Measurements from ENCODE around the gene PRXL2B. TPM values are rescaled to one million over a fixed set of nuclear protein-coding genes. Genes with fewer than 3 reads are reported as not detected.

The PRXL2B gene
- total RNA-seq, 4 donors from 2014 or later = 33.7 to 101 (median 50.1) TPM

DNA sequence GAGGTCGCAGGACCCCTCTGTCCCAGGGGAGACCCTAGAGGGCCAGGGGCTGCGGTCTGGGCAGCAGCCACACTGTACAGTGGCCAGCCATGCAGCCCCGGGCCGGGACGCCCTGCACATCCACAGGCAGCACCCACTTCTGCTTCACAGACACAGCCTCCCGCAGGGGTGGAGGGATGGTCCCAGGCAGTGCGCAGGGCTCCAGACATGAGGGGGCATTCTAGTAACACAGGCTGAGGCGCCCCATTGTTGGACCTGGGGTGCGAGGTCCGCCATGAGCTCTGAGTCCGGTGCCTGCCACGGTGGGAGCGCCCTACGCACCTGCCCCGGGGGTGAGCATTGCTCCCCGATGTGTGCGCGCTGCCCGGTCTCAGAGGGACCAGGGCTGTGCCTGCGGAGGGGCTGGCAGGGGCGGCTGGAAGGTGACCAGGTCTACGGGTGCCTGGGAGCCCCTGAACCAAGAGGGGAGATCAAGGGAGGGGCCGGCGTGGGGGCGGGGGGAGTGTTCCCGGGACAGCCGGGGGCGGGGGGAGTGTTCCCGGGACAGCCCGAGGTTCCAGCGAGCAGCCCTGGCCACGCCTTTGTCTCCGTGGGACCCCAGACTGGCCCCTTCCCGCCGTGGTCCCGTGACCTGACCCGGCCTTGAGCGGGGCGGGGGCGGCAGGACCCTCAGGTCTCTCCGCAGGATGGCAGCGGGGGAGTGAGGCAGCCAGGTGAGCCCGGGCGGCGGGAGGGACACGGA lies 41.8 kb downstream of the PRXL2B start:
- H3K27ac ChIP-seq = no peak overlapping the region
- in situ Hi-C loops (cut with MboI; ENCODE audit: low pct_ligation_motif_present in 1 of 4, low pct_unique_long_range_greater_than_20kb in 1 of 4, low sequenced_read_pairs in 3 of 4) = loop anchor here in 1 of 4 donors (25.0 kb wide), 1 partner anchor 216 kb away; the partner anchor contains the start of gene PEX10
- peaks cover 3 to 24% (median 18%) of the 10 kb centered on the region in 4 donors for H3K4me1 ChIP-seq
- no peaks in the 10 kb centered on the region for H3K9me3 ChIP-seq
- peaks cover 76% of the 10 kb centered on the region for H3K27me3 ChIP-seq
- no peak overlapping the region for H3K4me3 ChIP-seq
- 10% methylated on average over 24 of the region's 46 CpGs; no CpG with 5 or more reads in 1 of the 2 donors for WGBS, 2 donors (ENCODE audit: low coverage in 1 of 2)
- DNase-seq = no peak
- TF ChIP-seq EP300 (IDR thresholded peaks at IDR 0.05; ENCODE audit: low read depth) (no peak), POLR2AphosphoS5 (IDR thresholded peaks at IDR 0.05) (no peak), POLR2A (IDR thresholded peaks at IDR 0.05) (no peak)
- TF ChIP-seq, protein P1, sequence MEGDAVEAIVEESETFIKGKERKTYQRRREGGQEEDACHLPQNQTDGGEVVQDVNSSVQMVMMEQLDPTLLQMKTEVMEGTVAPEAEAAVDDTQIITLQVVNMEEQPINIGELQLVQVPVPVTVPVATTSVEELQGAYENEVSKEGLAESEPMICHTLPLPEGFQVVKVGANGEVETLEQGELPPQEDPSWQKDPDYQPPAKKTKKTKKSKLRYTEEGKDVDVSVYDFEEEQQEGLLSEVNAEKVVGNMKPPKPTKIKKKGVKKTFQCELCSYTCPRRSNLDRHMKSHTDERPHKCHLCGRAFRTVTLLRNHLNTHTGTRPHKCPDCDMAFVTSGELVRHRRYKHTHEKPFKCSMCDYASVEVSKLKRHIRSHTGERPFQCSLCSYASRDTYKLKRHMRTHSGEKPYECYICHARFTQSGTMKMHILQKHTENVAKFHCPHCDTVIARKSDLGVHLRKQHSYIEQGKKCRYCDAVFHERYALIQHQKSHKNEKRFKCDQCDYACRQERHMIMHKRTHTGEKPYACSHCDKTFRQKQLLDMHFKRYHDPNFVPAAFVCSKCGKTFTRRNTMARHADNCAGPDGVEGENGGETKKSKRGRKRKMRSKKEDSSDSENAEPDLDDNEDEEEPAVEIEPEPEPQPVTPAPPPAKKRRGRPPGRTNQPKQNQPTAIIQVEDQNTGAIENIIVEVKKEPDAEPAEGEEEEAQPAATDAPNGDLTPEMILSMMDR (IDR thresholded peaks at IDR 0.05) = no peak
- intact Hi-C loops (cut with DNase I; ENCODE audit: low total_unique reads) = no loop called here
- no peaks in the 10 kb centered on the region for H3K36me3 ChIP-seq

DNA sequence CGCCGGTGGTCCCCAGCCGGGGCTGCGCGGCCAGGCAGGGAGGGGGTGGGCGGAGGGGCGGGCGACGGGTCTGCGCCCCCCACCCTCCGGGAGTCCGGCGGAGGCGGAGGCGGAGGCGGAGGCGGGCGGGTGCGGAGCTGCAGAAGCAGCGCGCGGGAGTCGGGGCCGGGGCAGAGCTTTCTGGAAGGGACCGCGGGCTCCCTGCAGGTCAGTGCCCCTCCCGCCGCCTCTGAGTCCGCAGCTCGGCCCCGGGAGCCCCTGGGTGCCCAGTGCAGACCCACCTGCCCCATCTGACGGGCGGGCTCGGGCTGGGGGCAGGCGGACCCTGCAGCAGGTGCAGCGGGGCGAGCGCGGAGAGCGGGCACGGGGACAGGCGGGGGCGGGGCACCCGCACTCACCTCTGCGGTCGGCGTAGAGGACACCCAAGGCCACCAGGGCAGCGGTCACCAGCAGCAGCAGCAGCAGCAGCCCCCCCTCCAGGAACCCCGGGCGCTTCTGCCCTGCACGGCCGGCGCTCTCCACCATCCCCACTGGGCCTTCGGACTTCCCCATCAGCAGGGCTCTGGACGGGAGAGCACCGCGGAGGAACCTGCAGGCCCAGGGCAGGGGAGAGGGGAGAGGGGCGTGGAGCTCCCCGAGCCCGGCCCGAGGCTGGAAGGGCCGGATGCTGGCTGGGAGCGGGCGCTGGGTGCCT lies 42.5 kb downstream of the PRXL2B start:
- no peak for TF ChIP-seq EP300 (IDR thresholded peaks at IDR 0.05; ENCODE audit: low read depth)
- no peak for TF ChIP-seq POLR2AphosphoS5 (IDR thresholded peaks at IDR 0.05)
- TF ChIP-seq, protein P1 (IDR thresholded peaks at IDR 0.05) = no peak
- no peak for TF ChIP-seq POLR2A (IDR thresholded peaks at IDR 0.05)
- in situ Hi-C loops (cut with MboI; ENCODE audit: low pct_ligation_motif_present in 1 of 4, low pct_unique_long_range_greater_than_20kb in 1 of 4, low sequenced_read_pairs in 3 of 4) = loop anchor here in 1 of 4 donors (25.0 kb wide), 1 partner anchor 217 kb away; the partner anchor contains the start of gene PEX10
- intact Hi-C loops (cut with DNase I; ENCODE audit: low total_unique reads) = no loop called here
- no peak overlapping the region for H3K27ac ChIP-seq
- peaks cover 3 to 24% (median 18%) of the 10 kb centered on the region in 4 donors for H3K4me1 ChIP-seq
- no peaks in the 10 kb centered on the region for H3K36me3 ChIP-seq
- H3K9me3 ChIP-seq = no peaks in the 10 kb centered on the region
- 9% methylated on average over 29 of the region's 64 CpGs; no CpG with 5 or more reads in 1 of the 2 donors for WGBS, 2 donors (ENCODE audit: low coverage in 1 of 2)
- peaks cover 77% of the 10 kb centered on the region for H3K27me3 ChIP-seq
- H3K4me3 ChIP-seq = no peak overlapping the region
- DNase-seq = no peak

DNA sequence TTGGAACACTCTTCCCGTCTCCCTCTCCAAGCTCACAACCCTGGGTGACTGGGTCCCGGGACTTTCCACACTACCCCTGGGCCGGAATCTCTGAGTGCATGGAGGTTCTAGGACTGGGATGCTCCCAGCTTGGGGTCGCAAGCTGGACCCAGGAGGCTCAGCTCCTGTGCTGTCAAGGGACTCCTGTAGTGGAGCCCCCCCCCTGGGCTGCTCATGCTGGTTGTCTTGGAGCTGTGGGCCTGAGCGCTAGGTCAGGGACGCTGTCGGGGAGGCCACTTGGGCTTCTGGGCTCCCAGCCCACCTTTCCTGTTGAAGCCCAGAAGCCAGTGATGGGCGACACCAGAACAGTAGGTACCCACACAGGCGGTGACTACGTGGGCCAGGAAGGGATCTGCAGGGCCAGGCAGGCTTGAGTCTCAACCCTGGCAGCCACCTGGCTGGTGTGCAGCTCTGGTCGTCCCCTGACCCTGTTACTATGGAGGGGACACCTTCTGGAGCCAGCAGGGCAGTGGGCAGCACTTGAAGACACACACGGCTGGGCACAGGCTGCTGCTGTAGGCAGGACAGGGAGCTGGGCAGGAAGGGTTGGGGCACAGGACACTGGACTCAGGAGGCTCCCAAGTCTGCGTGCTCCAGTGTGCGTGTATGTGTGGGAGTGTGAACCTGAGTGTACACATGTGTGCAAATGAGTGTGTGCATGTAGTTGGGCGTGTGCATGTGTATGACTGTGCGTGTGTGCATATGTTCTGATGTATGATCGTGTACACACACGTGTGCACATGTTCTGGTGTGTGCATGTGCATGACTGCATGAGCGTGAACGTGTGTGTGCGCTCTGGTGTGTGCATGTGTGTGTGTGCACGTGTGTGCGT lies 43.3 kb downstream of the PRXL2B start:
- no peak for DNase-seq
- Histone ChIP-seq H3K27ac (no peak overlapping the region), H3K9me3 (no peaks in the 10 kb centered on the region), H3K27me3 (peaks cover 80% of the 10 kb centered on the region), H3K36me3 (no peaks in the 10 kb centered on the region), H3K4me1 (peaks cover 3 to 24% (median 18%) of the 10 kb centered on the region in 4 donors), H3K4me3 (no peak overlapping the region)
- TF ChIP-seq, protein P1 (IDR thresholded peaks at IDR 0.05) = no peak
- TF ChIP-seq EP300 (IDR thresholded peaks at IDR 0.05; ENCODE audit: low read depth) = no peak
- TF ChIP-seq POLR2A (IDR thresholded peaks at IDR 0.05) = no peak
- no peak for TF ChIP-seq POLR2AphosphoS5 (IDR thresholded peaks at IDR 0.05)
- intact Hi-C loops (cut with DNase I; ENCODE audit: low total_unique reads) (no loop called here), in situ Hi-C loops (cut with MboI; ENCODE audit: low pct_ligation_motif_present in 1 of 4, low pct_unique_long_range_greater_than_20kb in 1 of 4, low sequenced_read_pairs in 3 of 4) (loop anchor here in 1 of 4 donors (25.0 kb wide), 1 partner anchor 218 kb away; the partner anchor contains the start of gene PEX10)
- 88% methylated on average over 21 of the region's 23 CpGs; no CpG with 5 or more reads in 1 of the 2 donors for WGBS, 2 donors (ENCODE audit: low coverage in 1 of 2)

All from transverse colon (tissue), 4 donors.